ENCODE results near the gene CEACAM3. TPM values are rescaled to one million over a fixed set of nuclear protein-coding genes. Genes with fewer than 3 reads are reported as not detected.

CEACAM3 gene
- total and polyA plus RNA-seq, 9 of the 15 experiments (the other 6 are each of a cell fraction or from before 2014, with no cell fraction given): not detected

DNA sequence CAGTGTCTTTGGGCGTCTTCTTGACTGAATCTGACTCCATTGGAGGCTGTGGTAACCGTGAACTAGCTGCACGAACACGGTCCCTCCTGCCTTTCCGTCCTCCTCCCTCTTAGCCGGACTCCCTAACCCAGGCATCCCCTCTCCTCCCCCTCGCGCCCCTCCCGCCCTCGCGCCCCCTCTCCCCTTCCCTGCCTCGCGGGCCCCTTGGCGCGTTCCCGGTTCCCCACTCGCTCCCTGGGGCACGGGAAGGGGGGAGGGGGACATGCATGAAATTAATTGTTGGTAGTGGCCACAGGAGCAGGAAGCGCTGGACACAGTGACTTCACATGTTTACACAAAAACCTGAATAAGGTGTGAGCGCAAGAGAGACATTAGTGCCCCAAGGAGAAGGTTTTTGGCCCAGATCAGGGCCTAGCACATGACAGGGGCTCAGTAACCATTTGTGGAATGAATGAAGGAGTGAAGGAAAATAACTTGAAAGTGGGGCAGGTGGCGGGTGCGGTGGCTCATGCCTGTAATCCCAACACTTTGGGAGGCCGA, 48.7 kb downstream of the CEACAM3 start (continued):
- TF ChIP-seq, protein P1, sequence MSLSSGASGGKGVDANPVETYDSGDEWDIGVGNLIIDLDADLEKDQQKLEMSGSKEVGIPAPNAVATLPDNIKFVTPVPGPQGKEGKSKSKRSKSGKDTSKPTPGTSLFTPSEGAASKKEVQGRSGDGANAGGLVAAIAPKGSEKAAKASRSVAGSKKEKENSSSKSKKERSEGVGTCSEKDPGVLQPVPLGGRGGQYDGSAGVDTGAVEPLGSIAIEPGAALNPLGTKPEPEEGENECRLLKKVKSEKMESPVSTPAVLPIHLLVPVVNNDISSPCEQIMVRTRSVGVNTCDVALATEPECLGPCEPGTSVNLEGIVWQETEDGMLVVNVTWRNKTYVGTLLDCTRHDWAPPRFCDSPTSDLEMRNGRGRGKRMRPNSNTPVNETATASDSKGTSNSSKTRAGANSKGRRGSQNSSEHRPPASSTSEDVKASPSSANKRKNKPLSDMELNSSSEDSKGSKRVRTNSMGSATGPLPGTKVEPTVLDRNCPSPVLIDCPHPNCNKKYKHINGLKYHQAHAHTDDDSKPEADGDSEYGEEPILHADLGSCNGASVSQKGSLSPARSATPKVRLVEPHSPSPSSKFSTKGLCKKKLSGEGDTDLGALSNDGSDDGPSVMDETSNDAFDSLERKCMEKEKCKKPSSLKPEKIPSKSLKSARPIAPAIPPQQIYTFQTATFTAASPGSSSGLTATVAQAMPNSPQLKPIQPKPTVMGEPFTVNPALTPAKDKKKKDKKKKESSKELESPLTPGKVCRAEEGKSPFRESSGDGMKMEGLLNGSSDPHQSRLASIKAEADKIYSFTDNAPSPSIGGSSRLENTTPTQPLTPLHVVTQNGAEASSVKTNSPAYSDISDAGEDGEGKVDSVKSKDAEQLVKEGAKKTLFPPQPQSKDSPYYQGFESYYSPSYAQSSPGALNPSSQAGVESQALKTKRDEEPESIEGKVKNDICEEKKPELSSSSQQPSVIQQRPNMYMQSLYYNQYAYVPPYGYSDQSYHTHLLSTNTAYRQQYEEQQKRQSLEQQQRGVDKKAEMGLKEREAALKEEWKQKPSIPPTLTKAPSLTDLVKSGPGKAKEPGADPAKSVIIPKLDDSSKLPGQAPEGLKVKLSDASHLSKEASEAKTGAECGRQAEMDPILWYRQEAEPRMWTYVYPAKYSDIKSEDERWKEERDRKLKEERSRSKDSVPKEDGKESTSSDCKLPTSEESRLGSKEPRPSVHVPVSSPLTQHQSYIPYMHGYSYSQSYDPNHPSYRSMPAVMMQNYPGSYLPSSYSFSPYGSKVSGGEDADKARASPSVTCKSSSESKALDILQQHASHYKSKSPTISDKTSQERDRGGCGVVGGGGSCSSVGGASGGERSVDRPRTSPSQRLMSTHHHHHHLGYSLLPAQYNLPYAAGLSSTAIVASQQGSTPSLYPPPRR (CRISPR knock-in tag; IDR thresholded peaks at IDR 0.05; ENCODE audit: borderline replicate concordance): no peak
- TF ChIP-seq, protein P2, sequence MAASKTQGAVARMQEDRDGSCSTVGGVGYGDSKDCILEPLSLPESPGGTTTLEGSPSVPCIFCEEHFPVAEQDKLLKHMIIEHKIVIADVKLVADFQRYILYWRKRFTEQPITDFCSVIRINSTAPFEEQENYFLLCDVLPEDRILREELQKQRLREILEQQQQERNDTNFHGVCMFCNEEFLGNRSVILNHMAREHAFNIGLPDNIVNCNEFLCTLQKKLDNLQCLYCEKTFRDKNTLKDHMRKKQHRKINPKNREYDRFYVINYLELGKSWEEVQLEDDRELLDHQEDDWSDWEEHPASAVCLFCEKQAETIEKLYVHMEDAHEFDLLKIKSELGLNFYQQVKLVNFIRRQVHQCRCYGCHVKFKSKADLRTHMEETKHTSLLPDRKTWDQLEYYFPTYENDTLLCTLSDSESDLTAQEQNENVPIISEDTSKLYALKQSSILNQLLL (CRISPR knock-in tag; IDR thresholded peaks at IDR 0.05; ENCODE audit: borderline replicate concordance): no peak
- TF ChIP-seq KAT7 (CRISPR knock-in tag; IDR thresholded peaks at IDR 0.05; ENCODE audit: borderline replicate concordance) (no peak), KLF13 (tag; IDR thresholded peaks at IDR 0.05; ENCODE audit: borderline replicate concordance, low read depth) (no peak), POLR2G (IDR thresholded peaks at IDR 0.05; ENCODE audit: low read depth, low read length) (no peak), ZNF384 (IDR thresholded peaks at IDR 0.05; ENCODE audit: low read depth, low read length) (no peak), ZNF263 (CRISPR knock-in tag; IDR thresholded peaks at IDR 0.05; ENCODE audit: borderline replicate concordance) (no peak), TSC22D4 (tag; IDR thresholded peaks at IDR 0.05) (no peak), TGIF2 (CRISPR knock-in tag; IDR thresholded peaks at IDR 0.05) (no peak), ZNF57 (CRISPR knock-in tag; IDR thresholded peaks at IDR 0.05) (no peak), FOXP1 (CRISPR knock-in tag; IDR thresholded peaks at IDR 0.05) (no peak)
- TF ChIP-seq, protein P3, sequence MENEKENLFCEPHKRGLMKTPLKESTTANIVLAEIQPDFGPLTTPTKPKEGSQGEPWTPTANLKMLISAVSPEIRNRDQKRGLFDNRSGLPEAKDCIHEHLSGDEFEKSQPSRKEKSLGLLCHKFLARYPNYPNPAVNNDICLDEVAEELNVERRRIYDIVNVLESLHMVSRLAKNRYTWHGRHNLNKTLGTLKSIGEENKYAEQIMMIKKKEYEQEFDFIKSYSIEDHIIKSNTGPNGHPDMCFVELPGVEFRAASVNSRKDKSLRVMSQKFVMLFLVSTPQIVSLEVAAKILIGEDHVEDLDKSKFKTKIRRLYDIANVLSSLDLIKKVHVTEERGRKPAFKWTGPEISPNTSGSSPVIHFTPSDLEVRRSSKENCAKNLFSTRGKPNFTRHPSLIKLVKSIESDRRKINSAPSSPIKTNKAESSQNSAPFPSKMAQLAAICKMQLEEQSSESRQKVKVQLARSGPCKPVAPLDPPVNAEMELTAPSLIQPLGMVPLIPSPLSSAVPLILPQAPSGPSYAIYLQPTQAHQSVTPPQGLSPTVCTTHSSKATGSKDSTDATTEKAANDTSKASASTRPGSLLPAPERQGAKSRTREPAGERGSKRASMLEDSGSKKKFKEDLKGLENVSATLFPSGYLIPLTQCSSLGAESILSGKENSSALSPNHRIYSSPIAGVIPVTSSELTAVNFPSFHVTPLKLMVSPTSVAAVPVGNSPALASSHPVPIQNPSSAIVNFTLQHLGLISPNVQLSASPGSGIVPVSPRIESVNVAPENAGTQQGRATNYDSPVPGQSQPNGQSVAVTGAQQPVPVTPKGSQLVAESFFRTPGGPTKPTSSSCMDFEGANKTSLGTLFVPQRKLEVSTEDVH (IDR thresholded peaks at IDR 0.05; ENCODE audit: low read depth, partially characterized antibody): no peak
- TF ChIP-seq, protein P4, sequence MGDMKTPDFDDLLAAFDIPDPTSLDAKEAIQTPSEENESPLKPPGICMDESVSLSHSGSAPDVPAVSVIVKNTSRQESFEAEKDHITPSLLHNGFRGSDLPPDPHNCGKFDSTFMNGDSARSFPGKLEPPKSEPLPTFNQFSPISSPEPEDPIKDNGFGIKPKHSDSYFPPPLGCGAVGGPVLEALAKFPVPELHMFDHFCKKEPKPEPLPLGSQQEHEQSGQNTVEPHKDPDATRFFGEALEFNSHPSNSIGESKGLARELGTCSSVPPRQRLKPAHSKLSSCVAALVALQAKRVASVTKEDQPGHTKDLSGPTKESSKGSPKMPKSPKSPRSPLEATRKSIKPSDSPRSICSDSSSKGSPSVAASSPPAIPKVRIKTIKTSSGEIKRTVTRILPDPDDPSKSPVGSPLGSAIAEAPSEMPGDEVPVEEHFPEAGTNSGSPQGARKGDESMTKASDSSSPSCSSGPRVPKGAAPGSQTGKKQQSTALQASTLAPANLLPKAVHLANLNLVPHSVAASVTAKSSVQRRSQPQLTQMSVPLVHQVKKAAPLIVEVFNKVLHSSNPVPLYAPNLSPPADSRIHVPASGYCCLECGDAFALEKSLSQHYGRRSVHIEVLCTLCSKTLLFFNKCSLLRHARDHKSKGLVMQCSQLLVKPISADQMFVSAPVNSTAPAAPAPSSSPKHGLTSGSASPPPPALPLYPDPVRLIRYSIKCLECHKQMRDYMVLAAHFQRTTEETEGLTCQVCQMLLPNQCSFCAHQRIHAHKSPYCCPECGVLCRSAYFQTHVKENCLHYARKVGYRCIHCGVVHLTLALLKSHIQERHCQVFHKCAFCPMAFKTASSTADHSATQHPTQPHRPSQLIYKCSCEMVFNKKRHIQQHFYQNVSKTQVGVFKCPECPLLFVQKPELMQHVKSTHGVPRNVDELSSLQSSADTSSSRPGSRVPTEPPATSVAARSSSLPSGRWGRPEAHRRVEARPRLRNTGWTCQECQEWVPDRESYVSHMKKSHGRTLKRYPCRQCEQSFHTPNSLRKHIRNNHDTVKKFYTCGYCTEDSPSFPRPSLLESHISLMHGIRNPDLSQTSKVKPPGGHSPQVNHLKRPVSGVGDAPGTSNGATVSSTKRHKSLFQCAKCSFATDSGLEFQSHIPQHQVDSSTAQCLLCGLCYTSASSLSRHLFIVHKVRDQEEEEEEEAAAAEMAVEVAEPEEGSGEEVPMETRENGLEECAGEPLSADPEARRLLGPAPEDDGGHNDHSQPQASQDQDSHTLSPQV (IDR thresholded peaks at IDR 0.05): no peak

Measured in K562 (cell line).